ENCODE results near the gene FGF22.
"Not testable (repeated sequence)": the region's sequence is repeated elsewhere in the genome, so short reads cannot be mapped to it uniquely, and the experiment has no call there.

Gene FGF22

GRCh38 chr19:621819-622218 is 17.9 kb upstream of the FGF22 start:
- no peak for DNase-seq (ENCODE audit: low read depth in 2 of 2)

- DNase-seq (ENCODE audit: low read depth in 2 of 2), result no peak
These were observed 17.0 kb upstream of the FGF22 start for GRCh38 chr19:622666-623065.

GRCh38 chr19:623175-623916 is 16.3 kb upstream of the FGF22 start:
- DNase-seq (ENCODE audit: low read depth in 2 of 2), result no peak

GRCh38 chr19:623974-624373 is 15.7 kb upstream of the FGF22 start:
- no peak for DNase-seq (ENCODE audit: low read depth in 2 of 2)

DNA sequence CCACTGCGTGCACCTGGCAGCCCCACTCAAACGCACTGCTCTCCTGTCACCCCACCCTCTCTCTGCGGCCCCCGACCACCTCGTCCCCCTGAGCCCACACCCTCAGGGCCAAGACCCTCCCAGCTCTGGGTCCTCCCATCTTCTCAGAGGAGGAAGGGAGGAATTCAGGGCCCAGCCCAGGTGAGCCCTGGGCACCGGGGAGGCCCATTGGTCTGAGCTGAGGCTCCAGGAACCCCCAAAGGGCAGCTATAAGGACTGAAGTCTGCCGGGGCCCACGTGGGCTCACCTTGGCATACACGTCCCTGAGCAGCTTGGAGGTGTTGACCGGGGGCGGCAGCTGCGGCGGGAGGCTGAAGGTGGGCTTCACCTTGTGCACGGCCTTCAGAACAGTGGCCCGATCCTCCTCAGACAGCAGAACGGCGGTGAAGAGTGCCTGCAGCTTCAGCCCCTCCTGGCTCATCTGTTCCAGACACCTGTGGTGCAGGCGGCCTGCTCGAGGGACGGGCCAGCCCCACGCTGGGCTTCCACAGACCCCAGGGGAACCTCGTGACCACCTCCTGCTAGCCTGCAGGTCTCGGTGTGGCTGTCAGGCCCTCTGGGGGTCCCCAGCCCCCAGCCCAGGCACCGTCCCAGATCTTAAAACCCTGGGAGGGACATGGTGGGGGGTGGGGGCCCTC is 15.1 kb upstream of the FGF22 start:
- DNase-seq (ENCODE audit: low read depth in 2 of 2), result no peak

DNA sequence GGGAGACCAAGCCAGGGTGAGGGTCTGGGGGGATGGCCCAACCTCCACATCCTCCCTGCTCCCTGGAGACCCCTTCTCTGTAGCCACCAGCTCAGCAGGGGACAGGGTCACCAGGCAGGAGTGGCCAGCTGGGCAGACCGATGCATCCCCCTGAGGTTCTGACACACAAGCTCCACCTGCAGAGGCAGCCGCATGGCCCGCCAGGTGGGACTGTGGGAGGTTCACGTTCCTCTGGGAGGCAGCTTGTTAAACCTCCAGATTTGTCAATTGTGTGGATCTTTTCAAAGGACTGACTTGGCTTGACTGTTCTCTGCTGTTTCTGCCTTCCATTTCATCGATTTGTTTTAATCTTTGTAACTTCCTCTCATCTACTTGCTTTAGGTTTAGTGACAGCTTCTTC is 14.4 kb upstream of the FGF22 start:
- no peak for DNase-seq (ENCODE audit: low read depth in 2 of 2)

DNA sequence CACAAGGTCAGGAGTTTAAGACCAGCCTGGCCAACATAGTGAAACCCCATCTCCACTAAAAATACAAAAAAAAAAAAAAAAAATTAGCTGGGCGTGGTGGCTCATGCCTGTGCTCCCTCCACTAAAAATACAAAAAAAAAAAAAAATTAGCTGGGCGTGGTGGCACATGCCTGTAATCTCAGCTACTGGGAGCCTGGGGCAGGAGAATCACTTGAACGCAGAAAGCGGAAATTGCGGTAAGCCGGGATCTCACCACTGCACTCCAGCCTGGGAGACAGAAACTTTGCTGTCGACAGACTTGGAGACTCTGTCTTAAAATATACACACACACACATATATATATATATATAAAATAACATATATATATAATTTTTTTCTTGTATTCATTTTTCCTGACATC is 13.1 kb upstream of the FGF22 start:
- DNase-seq (ENCODE audit: low read depth in 2 of 2), result not testable (repeated sequence)

- DNase-seq (ENCODE audit: low read depth in 2 of 2), result no peak
These were observed 11.5 kb upstream of the FGF22 start for GRCh38 chr19:628168-628567.

DNA sequence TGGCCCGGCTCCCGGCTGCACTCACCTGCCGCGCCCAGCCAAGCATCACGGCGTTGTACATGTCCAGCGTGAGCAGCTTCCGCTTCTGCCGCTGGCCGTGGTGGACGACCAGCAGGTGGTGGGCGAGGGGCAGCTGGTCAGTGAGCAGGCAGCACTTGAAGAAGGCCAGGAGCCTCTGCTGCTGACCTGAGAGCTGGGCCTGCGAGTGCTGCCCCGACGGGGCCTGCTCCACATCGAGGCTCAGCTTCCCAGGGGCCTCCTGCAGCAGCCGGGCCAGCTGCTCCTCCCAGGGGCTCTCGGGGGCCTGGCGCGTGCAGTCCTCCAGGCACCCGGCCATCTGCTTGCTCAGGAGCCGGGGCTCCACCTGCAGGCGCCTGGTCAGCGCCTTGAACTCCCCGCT is 10.2 kb upstream of the FGF22 start:
- not testable (repeated sequence) for DNase-seq (ENCODE audit: low read depth in 2 of 2)

DNA sequence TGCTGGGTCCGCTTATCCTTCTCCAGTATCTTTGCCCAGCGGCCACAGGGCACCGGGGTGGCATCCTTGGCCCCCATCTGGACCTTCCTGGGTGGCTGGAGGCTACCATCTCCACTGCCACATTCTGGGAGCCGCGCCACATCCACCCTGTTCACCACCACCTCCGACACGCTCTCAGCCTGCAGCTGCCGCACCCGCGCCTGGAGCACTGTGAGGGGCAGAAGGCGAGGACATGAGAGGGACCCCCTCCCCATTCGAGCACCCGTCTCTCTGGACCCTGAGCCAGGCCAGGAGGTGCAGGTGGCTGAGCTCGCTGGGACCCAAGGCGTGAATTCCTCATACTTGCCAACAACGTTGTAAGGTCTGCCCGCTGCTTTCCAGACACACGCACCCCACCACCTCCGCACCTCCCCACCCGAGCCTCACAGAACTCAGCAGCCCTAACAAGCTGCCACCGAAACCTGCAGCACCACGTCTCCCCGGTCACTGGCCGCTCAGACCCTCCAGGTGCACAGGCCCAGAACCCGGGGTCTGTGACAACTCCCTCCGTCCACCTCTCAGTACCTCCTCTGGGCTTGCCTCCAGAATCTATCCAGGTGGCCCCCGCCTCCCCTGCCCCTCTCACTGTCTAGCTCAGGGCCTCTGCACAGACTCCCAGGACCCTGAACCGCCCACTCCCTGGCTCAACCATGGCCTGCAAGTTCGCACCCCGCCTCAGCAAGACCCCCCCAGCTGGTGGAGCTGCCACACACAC is 9.5 kb upstream of the FGF22 start:
- no peak for DNase-seq (ENCODE audit: low read depth in 2 of 2)

- peak in 1 of 2 experiments; percentile 42 for DNase-seq (ENCODE audit: low read depth in 2 of 2)
These were observed 7.1 kb upstream of the FGF22 start for GRCh38 chr19:632579-633067.

- peak; percentile 91 to 94 for DNase-seq (ENCODE audit: low read depth in 2 of 2)
These were observed 6.5 kb upstream of the FGF22 start, which contains the start of gene POLRMT for GRCh38 chr19:633068-633785. Gene POLRMT, minus strand, starts transcription at chr19:633537. Its CDS starts 25 bp downstream, at chr19:633512.

DNA sequence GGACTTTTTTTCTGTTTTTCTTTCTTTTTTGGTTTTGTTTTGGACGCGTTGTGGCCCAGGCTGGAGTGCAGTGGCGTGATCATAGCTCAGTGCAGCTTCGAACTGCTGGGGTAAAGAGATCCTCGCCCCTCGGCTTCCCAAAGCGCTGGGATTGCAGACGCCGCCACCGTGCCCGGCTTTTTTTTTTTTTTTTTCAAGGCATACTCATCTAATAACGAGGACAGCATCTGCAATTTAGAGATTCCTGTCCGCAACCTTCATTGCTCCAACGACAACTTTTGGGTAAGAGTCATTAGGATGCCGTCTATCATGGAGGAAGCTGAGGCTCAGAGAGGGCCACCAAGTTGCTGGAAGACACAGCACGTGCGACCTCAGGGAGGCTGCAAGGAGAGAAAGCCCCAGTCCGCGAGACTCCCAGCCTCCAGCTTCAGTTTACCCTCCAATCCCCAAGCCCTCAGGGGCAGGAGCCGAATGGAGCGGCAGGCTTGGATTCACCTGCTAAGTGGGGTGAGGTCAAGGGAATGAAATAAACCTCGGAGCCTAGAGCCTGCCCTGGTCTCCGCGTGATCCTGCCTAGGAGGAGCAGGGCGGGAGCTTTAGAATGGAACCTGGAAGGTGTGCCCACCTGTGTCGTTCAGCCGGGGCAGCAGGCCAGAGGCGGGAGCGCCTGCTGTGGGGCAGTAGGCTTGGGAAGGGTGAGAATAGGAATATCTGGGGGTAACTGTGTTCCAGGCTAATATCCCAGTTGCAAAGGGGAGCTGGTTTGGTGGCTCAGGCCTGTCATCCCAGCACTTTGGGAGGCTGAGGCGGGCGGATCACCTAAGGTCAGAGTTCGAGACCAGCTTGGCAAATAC is 5.7 kb upstream of the FGF22 start:
- DNase-seq (ENCODE audit: low read depth in 2 of 2), result no peak

DNA sequence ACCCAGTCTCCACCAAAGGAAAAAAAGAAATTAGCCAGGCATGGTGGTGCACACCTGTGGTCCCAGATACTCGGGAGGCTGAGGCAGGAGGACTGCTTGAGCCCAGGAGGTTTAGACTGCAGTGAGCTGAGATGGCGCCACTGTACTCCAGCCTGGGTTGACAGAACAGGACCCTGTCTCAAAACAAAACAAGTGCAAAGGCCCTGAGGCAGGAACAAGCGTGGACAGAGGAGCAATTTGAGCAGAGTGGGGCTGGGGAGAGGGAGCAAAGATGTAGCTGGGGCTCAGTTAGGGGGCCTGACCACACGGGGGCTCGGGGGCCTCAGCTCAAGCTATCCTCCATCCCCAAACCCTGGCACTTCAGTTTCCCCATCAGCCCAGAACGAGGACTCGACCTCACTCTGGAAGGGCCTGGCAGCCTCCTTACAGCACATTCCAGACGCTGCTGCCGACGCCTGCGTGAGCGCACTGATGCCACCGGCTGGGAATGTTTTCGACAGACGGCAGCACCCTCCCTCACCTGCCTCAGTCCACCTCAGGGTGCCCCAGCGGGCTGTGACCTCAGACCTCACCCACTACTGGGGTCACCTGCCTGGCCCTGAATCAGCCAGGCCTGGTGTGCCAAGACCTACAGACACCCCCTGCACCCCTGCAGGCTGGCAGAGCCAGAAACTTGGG is 4.6 kb upstream of the FGF22 start:
- no peak for DNase-seq (ENCODE audit: low read depth in 2 of 2)

DNA sequence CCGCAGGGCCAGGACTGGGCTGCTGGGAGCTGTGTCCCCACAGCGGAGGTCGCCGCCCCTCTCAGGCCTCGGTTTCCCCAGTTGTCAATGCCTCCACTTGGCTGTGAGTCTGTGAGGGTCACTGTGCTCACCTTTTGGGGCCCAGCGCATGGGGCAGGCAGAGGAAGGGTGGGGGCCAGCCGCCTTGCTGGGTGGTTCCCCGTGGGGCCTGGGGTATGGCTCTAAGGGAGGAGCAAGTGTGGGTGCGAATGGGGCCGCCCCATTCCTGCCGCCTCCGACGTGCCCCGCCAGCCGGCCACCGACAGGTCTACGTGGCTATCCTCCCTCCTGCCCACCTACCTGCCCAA is 800 bp upstream of the FGF22 start:
- no peak for DNase-seq (ENCODE audit: low read depth in 2 of 2)

DNA sequence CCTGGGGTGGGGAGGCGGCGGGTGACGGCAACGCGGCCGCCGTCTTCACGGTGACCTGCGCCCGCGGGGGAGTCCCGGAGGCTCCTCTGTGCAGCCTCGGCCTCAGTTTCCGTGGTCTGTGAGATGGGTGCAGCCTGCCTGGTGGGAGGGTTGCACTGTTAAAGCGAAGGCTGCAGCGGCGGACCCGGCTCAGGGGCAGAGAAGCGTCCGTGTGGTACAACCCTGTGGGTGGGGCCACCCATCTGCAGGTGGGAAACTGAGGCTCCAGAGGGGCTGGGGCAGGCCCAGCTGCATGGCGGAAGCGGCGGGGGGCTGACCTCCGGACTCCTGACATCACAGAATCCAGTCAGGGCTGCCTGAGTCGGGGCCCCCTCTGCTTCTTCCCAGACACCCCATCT is 481 bp downstream of the FGF22 start:
- no peak for DNase-seq (ENCODE audit: low read depth in 2 of 2)

GRCh38 chr19:640606-641189 is 1.0 kb downstream of the FGF22 start:
- no peak for DNase-seq (ENCODE audit: low read depth in 2 of 2)

- no peak for DNase-seq (ENCODE audit: low read depth in 2 of 2)
These were observed 2.0 kb downstream of the FGF22 start for GRCh38 chr19:641702-642101.

GRCh38 chr19:642767-643727 is 3.4 kb downstream of the FGF22 start:
- no peak for DNase-seq (ENCODE audit: low read depth in 2 of 2)

Data from stimulated activated CD4-positive, alpha-beta T cell treated with anti-CD3 and anti-CD28 coated beads, Interleukin-12 subunit alpha, Interleukin-12 subunit beta, amount 100 ng/mL, for 24 hours (primary cell).